Stomach smooth muscle (tissue), 2 donors: ENCODE results near the gene PITPNB.

Experiments used
- H3K27ac ChIP-seq: one replicate; pipeline ENCODE4 v1.7.0; 2013; ENCODE audit warnings: mild to moderate bottlenecking, low read length, inconsistent platforms
- H3K27me3 ChIP-seq, 2 donors: one replicate each; pipeline ENCODE4 v1.7.0; 2013; ENCODE audit warnings: low read length in 2 of 2; ENCODE audit not compliant: insufficient read depth in 2 of 2, control insufficient read depth in 1 of 2
- H3K36me3 ChIP-seq, 2 donors: one replicate each; pipeline ENCODE4 v1.7.0; 2013; ENCODE audit warnings: low read length in 2 of 2; ENCODE audit not compliant: control insufficient read depth in 2 of 2, insufficient read depth in 2 of 2
- H3K4me1 ChIP-seq: one replicate; pipeline ENCODE4 v1.7.0; 2013; ENCODE audit warnings: low read length; ENCODE audit not compliant: control insufficient read depth, insufficient read depth
- H3K4me3 ChIP-seq, 2 donors: one replicate each; pipeline ENCODE4 v1.7.0; 2013; ENCODE audit warnings: low read length in 2 of 2
- H3K9ac ChIP-seq, 2 donors: one replicate each; pipeline ENCODE4 v1.7.0; 2013; ENCODE audit warnings: low read length in 2 of 2, mild to moderate bottlenecking in 1 of 2
- H3K9me3 ChIP-seq, 2 donors: one replicate each; pipeline ENCODE4 v1.7.0; 2013; ENCODE audit warnings: low read length in 2 of 2; ENCODE audit not compliant: control insufficient read depth in 2 of 2
- donor health status: healthy.
- donor health status: Pancreatic carcinoma.

The PITPNB gene

DNA sequence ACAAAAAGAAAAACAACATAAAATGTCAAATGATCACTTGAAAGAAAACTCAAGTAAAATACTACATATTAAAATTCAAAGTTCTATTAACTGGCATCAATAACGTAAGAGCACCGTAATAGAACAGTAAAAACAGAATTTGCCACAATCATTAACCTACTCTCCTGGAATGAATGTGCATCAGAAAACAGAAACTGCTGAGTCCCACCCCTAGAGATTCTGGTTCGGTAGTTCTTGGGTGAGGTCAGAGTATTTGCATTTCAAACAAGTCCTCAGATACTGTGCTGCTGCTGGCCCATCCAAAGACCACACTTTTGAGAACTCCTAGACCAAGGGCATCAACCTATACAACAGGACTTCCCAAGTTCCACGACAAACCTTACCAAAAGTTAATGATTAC, 23.5 kb downstream of the PITPNB start:
- Histone ChIP-seq H3K4me1 (peaks cover 6% of the 10 kb centered on the region), H3K27me3 (no peaks in the 10 kb centered on the region), H3K4me3 (no peak overlapping the region), H3K9me3 (no peaks in the 10 kb centered on the region), H3K27ac (no peak overlapping the region), H3K9ac (no peak overlapping the region), H3K36me3 (peaks cover 32 to 42% of the 10 kb centered on the region in 2 donors)

DNA sequence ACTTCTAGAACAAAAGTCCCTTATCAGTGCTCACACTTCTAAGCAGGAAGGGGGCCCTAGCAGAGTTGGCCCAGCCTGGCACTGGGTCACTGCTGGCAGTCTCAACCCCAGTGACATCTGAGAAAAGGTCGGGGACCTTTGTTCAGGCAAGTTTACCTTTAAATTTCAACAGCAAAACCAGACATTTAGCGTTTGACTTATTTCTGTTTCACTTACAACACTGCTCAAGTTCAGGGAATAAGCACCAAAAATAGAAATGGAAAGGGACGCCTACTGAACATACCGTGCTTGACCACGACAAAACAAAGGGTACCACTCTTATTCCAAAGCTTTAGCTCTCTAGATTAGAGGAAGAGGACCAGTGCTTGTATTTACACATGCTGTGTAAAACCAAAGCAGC, 26.2 kb downstream of the PITPNB start:
- Histone ChIP-seq H3K27me3 (no peaks in the 10 kb centered on the region), H3K4me3 (no peak overlapping the region), H3K9ac (no peak overlapping the region), H3K27ac (no peak overlapping the region), H3K4me1 (peaks cover 9% of the 10 kb centered on the region), H3K9me3 (no peaks in the 10 kb centered on the region), H3K36me3 (peaks cover 45 to 46% of the 10 kb centered on the region in 2 donors)

DNA sequence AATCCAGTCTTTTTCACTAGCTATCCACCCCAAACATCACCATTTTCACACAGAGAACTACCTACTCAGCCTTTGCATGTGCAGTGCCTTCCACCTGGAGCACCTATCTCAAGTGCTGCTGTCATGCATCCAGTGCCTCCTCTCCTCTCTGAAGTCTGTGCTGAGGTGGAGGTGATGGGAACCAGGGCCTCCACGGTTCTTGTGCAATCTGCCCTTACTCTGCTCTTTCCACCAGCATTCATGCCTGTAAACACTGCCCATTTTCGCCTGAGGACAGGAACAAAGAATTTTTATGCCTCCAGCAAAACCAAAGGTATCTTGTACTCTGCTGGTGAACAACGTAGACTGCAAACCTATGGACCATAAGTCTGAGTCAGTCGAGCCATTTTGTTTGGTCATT, 27.0 kb downstream of the PITPNB start:
- Histone ChIP-seq H3K4me1 (peaks cover 15% of the 10 kb centered on the region), H3K4me3 (no peak overlapping the region), H3K36me3 (peaks cover 41 to 43% of the 10 kb centered on the region in 2 donors), H3K27me3 (no peaks in the 10 kb centered on the region), H3K9ac (no peak overlapping the region), H3K27ac (peak overlapping the region; percentile 31), H3K9me3 (no peaks in the 10 kb centered on the region)

DNA sequence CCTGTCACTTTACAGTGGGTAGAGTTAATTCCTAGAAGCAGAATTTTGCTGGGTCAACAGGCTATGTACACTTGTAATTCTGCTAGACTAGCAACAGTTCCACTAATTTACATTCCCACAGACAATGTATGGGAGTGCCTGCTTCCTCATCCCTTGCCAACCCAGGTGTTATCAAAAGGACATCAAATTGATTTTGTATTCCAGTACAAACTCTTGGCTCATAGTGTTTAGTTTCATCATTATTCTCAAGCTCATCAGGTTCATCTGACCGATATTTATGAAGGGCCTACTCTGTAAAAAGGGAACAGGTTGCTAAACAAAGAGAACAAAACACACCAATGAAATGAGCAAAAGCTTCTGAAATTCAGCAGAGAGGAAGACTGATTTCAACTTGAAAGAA, 30.7 kb downstream of the PITPNB start:
- peaks cover 26 to 35% of the 10 kb centered on the region in 2 donors for H3K36me3 ChIP-seq
- peak overlapping the region; percentile 1 for H3K27ac ChIP-seq
- no peak overlapping the region for H3K4me3 ChIP-seq
- H3K27me3 ChIP-seq = no peaks in the 10 kb centered on the region
- H3K9ac ChIP-seq = peak overlapping the region in 1 of 2 donors; percentile 3
- no peaks in the 10 kb centered on the region for H3K9me3 ChIP-seq
- H3K4me1 ChIP-seq = peaks cover 33% of the 10 kb centered on the region

DNA sequence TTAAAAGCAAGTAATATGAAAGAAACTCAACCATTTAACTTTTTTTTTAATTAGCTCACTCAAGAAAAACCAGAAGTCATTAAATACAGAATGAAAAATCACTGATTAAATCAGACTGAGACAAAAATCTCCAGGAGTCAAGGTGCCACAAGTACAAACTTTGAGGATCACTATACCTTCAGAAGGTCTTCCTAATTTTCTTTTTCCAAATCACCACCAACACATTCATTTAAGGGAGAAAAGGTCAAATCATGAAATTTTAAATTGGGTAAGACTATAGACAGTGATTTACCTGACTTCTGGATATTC, 32.3 kb downstream of the PITPNB start:
- Histone ChIP-seq H3K27me3 (no peaks in the 10 kb centered on the region), H3K36me3 (peaks cover 15 to 32% of the 10 kb centered on the region in 2 donors), H3K4me1 (peaks cover 32% of the 10 kb centered on the region), H3K27ac (peak overlapping the region; percentile 55), H3K9ac (no peak overlapping the region), H3K4me3 (no peak overlapping the region), H3K9me3 (no peaks in the 10 kb centered on the region)

DNA sequence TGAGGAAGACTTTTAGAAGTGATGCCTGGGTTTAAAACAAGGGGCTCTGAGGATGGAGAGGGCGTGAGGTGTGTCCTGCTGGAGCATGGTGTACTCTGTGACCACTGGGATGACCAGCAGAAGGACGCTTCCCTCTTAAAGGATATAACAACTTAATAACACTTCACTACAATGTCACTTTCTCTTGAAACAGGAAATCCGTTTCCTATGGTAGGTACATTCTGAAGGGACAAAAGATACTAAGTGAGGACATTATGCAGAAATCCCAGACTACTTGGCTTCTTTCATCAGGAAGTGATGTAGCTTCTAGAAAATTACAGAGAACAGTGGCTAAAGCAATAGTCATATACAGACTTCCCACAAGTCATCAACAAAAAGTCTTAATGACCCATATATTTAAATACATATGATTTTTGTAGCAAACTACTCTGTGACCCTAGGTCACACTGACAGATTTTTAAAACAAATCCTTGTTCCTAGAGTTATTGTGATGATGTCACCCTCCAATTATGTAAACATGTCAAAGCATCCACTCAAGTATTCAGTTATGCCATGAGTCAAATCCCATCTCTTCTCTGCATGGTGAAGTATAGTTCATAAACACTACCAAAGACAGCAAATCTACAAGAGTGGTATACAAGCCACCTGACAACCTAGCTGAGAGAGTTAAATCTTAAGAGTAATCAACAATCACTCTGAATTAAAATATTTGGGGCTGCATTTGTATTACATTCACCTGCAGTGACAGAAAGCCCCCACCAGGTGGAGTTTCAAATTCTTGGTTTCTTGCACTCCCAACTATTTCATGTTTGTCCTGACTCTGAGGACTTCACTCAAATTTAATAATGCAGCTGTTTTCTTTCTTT, 32.8 kb downstream of the PITPNB start:
- Histone ChIP-seq H3K4me3 (no peak overlapping the region), H3K36me3 (peaks cover 9 to 27% of the 10 kb centered on the region in 2 donors), H3K27me3 (no peaks in the 10 kb centered on the region), H3K4me1 (peaks cover 32% of the 10 kb centered on the region), H3K9me3 (no peaks in the 10 kb centered on the region), H3K27ac (peak overlapping the region; percentile 69), H3K9ac (no peak overlapping the region)

DNA sequence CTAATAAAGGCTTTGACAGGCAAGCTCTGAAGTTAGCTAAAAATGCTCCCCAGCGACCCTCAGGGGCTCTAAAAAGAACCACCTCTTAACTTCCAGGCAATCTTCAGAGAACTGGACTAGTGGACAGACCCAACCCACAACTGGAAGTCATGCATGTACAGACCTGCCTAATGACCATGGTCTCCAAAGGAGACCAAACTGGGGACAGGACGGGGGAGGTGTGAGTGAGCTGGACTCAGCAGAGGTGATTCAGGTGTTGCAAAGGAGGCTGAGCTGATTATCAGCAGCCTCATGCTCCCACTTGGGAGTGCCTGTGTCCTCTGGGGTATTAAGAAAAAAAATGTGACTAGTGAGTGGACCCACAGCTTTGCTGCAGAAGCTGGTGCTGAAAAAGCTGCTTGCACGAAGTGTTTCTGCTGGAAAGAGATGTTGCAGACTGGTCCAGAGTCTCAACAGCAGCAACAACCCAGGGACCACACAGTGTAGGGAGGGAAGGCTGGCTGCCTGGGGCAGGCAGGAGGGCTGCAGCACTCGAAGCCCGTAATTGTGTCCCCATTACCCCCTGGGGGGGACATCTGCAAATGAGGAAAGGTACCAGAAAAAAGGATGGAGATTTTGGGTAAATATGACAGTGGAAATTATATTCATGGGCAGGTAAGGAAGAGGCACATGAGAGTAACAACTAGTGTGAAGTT, 35.3 kb downstream of the PITPNB start:
- H3K4me1 ChIP-seq = peaks cover 45% of the 10 kb centered on the region
- H3K27me3 ChIP-seq = no peaks in the 10 kb centered on the region
- H3K36me3 ChIP-seq = peaks cover 4 to 15% of the 10 kb centered on the region in 2 donors
- H3K9ac ChIP-seq = no peak overlapping the region
- no peak overlapping the region for H3K4me3 ChIP-seq
- peak overlapping the region; percentile 85 for H3K27ac ChIP-seq
- H3K9me3 ChIP-seq = no peaks in the 10 kb centered on the region

DNA sequence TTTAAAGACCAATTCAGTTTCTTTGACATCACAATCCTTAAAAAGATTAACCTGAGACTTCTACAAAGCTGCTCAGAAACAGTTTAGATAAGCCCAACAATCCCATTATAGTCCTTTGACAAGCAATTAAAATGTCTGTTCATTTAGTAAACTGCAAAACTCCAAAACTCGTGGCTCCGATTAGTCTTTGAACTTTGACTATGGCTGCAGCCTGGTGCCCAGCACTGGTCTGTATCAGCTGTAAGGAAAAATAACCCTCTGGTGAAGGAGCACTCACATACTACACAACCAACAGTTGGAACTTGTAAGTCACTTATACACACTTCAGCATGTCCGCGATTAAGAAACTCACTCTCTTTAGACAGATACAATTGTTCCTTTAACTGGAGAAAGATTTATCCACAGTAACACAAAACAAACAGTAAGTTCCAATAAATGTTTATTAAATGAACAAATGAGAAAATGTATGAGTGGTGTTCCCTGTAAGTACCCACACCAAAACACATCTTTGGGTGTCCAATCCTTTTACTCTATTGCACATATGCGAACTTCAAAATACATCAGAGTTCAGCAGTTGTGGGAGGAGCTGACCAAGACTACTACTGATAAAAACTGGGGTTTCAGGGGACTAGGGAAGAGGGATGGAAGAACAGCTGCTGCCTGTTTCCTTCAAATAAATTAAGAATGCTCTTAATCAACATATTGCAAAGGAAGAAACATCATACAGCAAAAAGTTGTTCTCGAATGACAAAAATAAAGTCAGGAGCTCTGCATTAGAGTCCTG, 36.4 kb downstream of the PITPNB start:
- Histone ChIP-seq H3K27ac (peak overlapping the region; percentile 85), H3K27me3 (no peaks in the 10 kb centered on the region), H3K9me3 (no peaks in the 10 kb centered on the region), H3K9ac (peak overlapping the region in 1 of 2 donors; percentile 30), H3K4me3 (no peak overlapping the region), H3K36me3 (peaks cover 0 to 10% of the 10 kb centered on the region in 2 donors), H3K4me1 (peaks cover 49% of the 10 kb centered on the region)

DNA sequence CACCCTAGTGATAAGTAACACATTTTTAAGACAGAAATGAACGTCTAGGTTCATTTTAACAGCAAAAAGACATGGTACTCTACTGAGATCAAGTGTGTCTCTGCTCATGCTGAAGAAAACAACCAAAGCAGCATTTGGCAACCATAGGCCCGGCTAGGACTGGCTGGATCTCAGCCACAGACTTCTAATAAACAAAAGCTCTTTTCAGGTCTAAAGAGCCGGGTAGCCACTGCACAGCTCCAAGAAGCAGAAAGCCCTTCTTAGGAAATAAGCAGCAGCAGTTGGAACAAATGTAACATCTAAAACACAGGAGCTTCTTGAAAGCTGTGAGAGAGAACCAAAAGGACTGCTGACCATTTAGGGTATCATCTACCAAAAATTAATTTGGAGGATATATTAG, 37.6 kb downstream of the PITPNB start:
- no peaks in the 10 kb centered on the region for H3K27me3 ChIP-seq
- no peaks in the 10 kb centered on the region for H3K9me3 ChIP-seq
- peak overlapping the region; percentile 30 to 54 for H3K9ac ChIP-seq
- H3K36me3 ChIP-seq = peaks cover 0 to 4% of the 10 kb centered on the region in 2 donors
- H3K4me1 ChIP-seq = peaks cover 47% of the 10 kb centered on the region
- peak overlapping the region; percentile 4 to 23 for H3K4me3 ChIP-seq
- peak overlapping the region; percentile 85 for H3K27ac ChIP-seq

DNA sequence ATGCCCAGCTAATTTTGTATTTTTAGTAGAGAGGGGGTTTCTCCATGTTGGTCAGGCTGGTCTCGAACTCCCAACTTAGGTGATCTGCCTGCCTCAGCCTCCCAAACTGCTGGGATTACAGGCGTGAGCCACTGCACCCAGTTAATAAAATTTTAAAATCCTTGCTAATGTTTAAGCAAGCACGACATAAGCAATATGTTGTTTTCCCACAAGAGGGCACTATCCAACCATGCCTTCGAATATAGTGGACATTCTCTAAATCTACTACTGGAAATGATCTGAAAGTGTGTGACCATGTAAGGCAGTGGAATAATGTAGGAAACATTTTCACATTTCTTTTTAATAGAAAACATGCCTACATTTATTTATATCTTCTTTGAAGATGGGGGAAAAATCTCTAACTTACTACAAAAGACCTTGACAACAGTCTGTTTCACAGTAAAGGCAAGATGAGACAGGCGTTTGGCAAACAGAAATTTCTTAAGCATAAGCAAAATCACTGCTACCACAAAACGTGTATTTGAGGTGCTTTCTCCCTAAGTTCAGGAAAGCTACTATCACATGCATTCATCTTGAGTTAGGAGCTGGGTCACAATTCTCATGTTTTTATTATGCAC, 38.2 kb downstream of the PITPNB start:
- Histone ChIP-seq H3K27ac (peak overlapping the region; percentile 85), H3K4me3 (peak overlapping the region; percentile 4 to 23), H3K9me3 (no peaks in the 10 kb centered on the region), H3K4me1 (peaks cover 47% of the 10 kb centered on the region), H3K9ac (peak overlapping the region; percentile 30 to 54), H3K36me3 (peaks cover 0 to 4% of the 10 kb centered on the region in 2 donors), H3K27me3 (no peaks in the 10 kb centered on the region)
